Fibroblast of the aortic adventitia (primary cell): ENCODE results near the gene KLHL41. TPM values are rescaled to one million over a fixed set of nuclear protein-coding genes. Genes with fewer than 3 reads are reported as not detected.

Source experiments
- DNase-seq: peaks from one replicate; pipeline ENCODE4 v3.0.0-alpha.2; 2010; ENCODE audit warnings: low read depth
- H3K4me3 ChIP-seq: 2 replicates; pipeline ENCODE4 v1.5.1; 2011; ENCODE audit warnings: low read depth, mild to moderate bottlenecking, control low read depth, low read length, moderate library complexity
- CTCF ChIP-seq: IDR thresholded peaks from 2 replicates; pipeline ENCODE4 v1.5.1; 2011; ENCODE audit warnings: mild to moderate bottlenecking, low read length, control low read depth, inconsistent platforms; ENCODE audit not compliant: insufficient read depth
- total RNA-seq: library from RNA; depleted of rRNA; stranded (reverse); fragments of >200 nt; gene quantifications from 2 replicates; pipeline ENCODE4 v1.2.3, GENCODE V29; 2012; ENCODE audit warnings: low replicate concordance

KLHL41 gene
- 1.4 and 2.1 TPM in 2 replicates for total RNA-seq

GRCh38 chr2:169509298-169509885, at the start of gene KLHL41:
Gene KLHL41 (plus strand): TSS chr2:169509702. CDS start chr2:169509779, 77 bp downstream.
- no peak for TF ChIP-seq CTCF
- no peak within 1 kb of the TSS for H3K4me3 ChIP-seq
- DNase-seq = peak; percentile 44

GRCh38 chr2:169461143-169461542, 48.4 kb upstream of the KLHL41 start:
- no peak for DNase-seq
- no peak for TF ChIP-seq CTCF
- H3K4me3 ChIP-seq = no peak overlapping the region

- no peak for TF ChIP-seq CTCF
- no peak overlapping the region for H3K4me3 ChIP-seq
- peak; percentile 88 for DNase-seq
These were observed 46.4 kb upstream of the KLHL41 start for GRCh38 chr2:169462896-169463695.

- no peak for DNase-seq
- TF ChIP-seq CTCF = no peak
- no peak overlapping the region for H3K4me3 ChIP-seq
These were observed 45.0 kb upstream of the KLHL41 start for GRCh38 chr2:169464466-169464865.

- TF ChIP-seq CTCF = no peak
These were observed 44.6 kb upstream of the KLHL41 start for GRCh38 chr2:169464882-169465281.

GRCh38 chr2:169468841-169469240, 40.7 kb upstream of the KLHL41 start:
- no peak overlapping the region for H3K4me3 ChIP-seq
- TF ChIP-seq CTCF = no peak
- no peak for DNase-seq

More at GRCh38 chr2:169464882-169465281, 44.6 kb upstream of the KLHL41 start:
- H3K4me3 ChIP-seq = no peak overlapping the region
- DNase-seq = no peak
